Chondrocyte (in vitro differentiated cells): Measurements from ENCODE around the gene MMP14. TPM values are rescaled to one million over a fixed set of nuclear protein-coding genes. Genes with fewer than 3 reads are reported as not detected.

Source experiments
- DNase-seq: peaks from one replicate; pipeline ENCODE4 v3.0.0; 2021; ENCODE audit warnings: mixed read lengths, low spot score
- H3K27ac Mint-ChIP-seq: one replicate; pipeline ENCODE4 v1.8.0; 2021; ENCODE audit warnings: mild to moderate bottlenecking, moderate library complexity, mixed read lengths; ENCODE audit not compliant: unreplicated experiment
- H3K27me3 Mint-ChIP-seq: 2 replicates; pipeline ENCODE4 v1.8.0; 2021; ENCODE audit warnings: low read depth, mixed read lengths
- H3K36me3 Mint-ChIP-seq: 2 replicates; pipeline ENCODE4 v1.8.0; 2021; ENCODE audit warnings: low read depth, mixed read lengths
- H3K4me1 Mint-ChIP-seq: 2 replicates; pipeline ENCODE4 v1.8.0; 2021; ENCODE audit warnings: low read depth, mild to moderate bottlenecking, mixed read lengths
- H3K4me3 Mint-ChIP-seq: one replicate; pipeline ENCODE4 v1.8.0; 2021; ENCODE audit warnings: mild to moderate bottlenecking, moderate library complexity, mixed read lengths; ENCODE audit not compliant: unreplicated experiment
- H3K9me3 Mint-ChIP-seq: 2 replicates; pipeline ENCODE4 v1.8.0; 2021; ENCODE audit warnings: low read depth, mixed read lengths
- CTCF ChIP-seq: fragments of 200-600 bp; sonication (generic); IDR thresholded peaks from 2 replicates; pipeline ENCODE4 v1.5.0; 2021; ENCODE audit warnings: antibody characterized with exemption, mild to moderate bottlenecking, moderate library complexity
- total RNA-seq: library from RNA; stranded (reverse); gene quantifications from 3 replicates; pipeline ENCODE4 v1.2.1, GENCODE V29; 2021

The MMP14 gene
- total RNA-seq, 1 donor from 2014 or later, result 987 TPM

DNA sequence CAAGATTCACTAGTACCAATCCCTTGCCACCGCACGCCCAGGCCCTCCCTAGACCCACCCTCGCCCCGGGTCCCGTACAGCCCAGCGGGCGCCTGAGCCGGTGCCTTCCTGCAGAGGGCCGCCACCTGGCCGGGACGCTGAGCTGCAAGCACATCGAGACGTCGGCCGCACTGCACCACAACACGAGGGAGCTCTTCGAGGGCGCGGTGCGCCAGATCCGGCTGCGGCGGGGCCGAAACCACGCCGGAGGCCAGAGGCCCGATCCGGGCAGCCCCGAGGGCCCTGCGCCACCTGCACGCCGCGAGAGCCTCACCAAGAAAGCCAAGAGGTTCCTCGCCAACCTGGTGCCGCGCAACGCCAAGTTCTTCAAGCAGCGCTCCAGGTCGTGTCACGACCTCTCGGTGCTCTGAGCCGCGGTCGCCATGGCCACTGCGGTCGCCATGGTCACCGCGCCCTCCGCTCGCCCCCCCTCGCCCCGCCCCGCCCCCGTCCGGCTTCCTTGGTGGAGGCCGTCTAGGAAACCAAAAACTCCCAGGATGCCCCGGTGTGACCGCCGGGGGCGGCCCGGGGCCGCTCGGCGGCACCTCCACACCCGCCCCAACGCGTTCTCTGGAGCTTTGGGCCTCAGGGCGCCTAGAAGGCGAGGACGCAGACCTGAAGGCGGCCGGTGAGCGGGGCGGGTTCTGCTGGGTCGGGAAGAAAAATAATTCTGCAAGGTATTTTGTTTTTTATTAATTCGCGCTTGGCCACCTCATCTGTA lies 50.3 kb downstream of the MMP14 start:
- H3K27ac Mint-ChIP-seq, result peak overlapping the region; percentile 65
- peak; percentile 54 for TF ChIP-seq CTCF
- H3K4me3 Mint-ChIP-seq, result peak overlapping the region; percentile 90
- H3K36me3 Mint-ChIP-seq, result no peaks in the 10 kb centered on the region
- DNase-seq, result no peak
- H3K9me3 Mint-ChIP-seq, result no peaks in the 10 kb centered on the region
- H3K27me3 Mint-ChIP-seq, result no peaks in the 10 kb centered on the region
- H3K4me1 Mint-ChIP-seq, result peaks cover 22% of the 10 kb centered on the region

DNA sequence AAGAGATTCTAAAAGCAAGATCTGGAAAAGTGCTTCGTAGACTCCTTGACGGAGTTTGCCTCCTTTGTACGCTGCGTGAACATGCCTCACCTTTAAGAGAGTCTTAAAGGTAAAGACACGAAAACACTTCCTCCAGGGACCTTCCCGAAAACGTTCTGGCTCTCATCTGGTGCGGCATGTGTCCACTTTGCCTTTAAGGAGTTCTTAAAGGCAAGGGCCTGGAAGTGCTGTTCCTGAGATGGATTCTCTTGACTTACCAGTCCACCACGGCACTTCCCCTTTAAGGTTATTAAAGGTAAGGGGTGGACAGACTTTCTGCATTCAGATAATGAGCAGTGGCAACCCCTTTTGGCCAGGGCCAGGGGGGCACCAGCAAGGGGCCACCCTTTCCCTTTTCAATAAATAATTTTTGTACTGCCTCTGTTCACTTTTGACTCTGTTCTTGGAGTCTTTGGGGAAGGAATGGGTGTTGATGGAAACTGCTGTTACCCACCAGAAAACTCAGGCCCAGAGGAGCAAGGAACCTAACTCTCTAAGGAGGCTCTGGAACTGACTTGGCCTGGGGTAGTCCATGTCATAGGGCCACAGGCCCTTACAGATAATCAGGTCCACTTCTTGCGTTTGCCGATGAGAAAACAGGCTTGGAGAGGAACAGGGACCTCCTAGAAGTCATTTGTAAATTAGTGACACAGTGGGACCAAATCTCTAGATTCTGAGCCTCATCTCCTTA lies 51.0 kb downstream of the MMP14 start:
- no peak for DNase-seq
- TF ChIP-seq CTCF, result no peak
- Mint-ChIP-seq H3K27me3 (no peaks in the 10 kb centered on the region), H3K4me3 (peak overlapping the region; percentile 90), H3K4me1 (peaks cover 22% of the 10 kb centered on the region), H3K9me3 (no peaks in the 10 kb centered on the region), H3K27ac (peak overlapping the region; percentile 65), H3K36me3 (peaks cover 2% of the 10 kb centered on the region)

DNA sequence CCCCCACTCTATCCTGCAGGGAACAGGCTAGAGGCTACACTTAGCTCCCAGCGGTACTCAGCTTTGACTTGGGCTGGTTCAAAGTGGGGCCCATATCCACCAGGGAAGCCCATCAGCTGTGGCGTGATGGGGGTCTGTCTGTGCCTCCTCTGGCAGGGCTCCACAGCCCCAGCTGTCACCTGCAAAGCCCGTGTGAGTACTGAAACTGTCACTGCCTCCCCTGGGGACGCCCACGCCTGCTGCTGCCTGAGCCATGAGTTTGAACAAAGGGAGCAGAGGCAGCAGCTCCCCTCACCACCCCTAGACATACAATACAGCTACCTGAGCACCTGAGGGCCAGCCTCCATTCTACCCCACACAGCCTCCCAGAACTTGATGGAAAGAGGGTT lies 51.6 kb downstream of the MMP14 start:
- no peak overlapping the region for H3K27ac Mint-ChIP-seq
- H3K4me3 Mint-ChIP-seq, result no peak overlapping the region
- H3K9me3 Mint-ChIP-seq, result no peaks in the 10 kb centered on the region
- no peaks in the 10 kb centered on the region for H3K27me3 Mint-ChIP-seq
- DNase-seq, result no peak
- peaks cover 2% of the 10 kb centered on the region for H3K36me3 Mint-ChIP-seq
- H3K4me1 Mint-ChIP-seq, result peaks cover 18% of the 10 kb centered on the region
- no peak for TF ChIP-seq CTCF

DNA sequence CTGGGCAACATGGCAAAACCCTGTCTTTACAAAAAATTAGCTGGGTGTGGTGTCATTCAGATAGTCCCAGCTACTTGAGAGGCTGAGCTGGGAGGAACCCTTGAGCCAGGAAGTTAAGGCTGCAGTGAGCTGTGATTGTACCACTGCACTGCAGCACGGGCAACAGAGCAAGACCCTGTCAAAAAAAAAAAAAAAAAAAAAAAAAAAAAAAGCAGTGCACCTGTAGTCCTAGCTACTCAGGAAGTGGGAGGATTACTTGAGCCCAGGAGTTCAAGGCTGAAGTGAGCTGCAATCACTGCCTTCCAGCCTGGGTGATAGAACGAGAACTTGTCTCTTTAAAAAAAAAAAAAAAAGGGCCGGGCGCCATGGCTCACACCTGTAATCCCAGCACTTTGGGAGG lies 52.3 kb downstream of the MMP14 start:
- Mint-ChIP-seq H3K27ac (no peak overlapping the region), H3K36me3 (peaks cover 2% of the 10 kb centered on the region), H3K4me3 (no peak overlapping the region), H3K4me1 (peaks cover 15% of the 10 kb centered on the region), H3K9me3 (no peaks in the 10 kb centered on the region), H3K27me3 (no peaks in the 10 kb centered on the region)
- no peak for TF ChIP-seq CTCF
- DNase-seq, result no peak

DNA sequence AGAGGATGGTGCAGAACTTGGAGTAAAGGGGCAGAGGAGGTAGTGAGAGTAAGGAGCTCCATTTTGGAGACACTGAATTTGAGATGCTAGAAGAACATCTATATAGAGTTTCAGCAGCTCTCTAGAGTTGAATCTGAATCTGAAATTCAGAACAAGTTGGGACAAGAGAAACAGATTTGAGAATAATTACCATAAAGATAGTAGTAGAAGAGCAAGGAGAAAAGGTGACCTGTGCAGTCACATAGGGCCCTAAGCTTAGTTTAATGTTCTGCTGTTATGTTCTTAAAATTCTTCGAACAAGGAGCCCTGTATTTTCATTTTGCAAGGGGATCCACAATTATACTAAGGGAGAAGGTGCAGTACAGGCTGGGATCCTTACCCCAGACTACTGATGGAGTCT lies 54.0 kb downstream of the MMP14 start:
- H3K36me3 Mint-ChIP-seq, result peaks cover 2% of the 10 kb centered on the region
- TF ChIP-seq CTCF, result no peak
- H3K4me1 Mint-ChIP-seq, result peaks cover 15% of the 10 kb centered on the region
- H3K4me3 Mint-ChIP-seq, result no peak overlapping the region
- no peak overlapping the region for H3K27ac Mint-ChIP-seq
- H3K9me3 Mint-ChIP-seq, result no peaks in the 10 kb centered on the region
- no peaks in the 10 kb centered on the region for H3K27me3 Mint-ChIP-seq
- no peak for DNase-seq
